ENCODE results near the gene DUSP15.

DNA sequence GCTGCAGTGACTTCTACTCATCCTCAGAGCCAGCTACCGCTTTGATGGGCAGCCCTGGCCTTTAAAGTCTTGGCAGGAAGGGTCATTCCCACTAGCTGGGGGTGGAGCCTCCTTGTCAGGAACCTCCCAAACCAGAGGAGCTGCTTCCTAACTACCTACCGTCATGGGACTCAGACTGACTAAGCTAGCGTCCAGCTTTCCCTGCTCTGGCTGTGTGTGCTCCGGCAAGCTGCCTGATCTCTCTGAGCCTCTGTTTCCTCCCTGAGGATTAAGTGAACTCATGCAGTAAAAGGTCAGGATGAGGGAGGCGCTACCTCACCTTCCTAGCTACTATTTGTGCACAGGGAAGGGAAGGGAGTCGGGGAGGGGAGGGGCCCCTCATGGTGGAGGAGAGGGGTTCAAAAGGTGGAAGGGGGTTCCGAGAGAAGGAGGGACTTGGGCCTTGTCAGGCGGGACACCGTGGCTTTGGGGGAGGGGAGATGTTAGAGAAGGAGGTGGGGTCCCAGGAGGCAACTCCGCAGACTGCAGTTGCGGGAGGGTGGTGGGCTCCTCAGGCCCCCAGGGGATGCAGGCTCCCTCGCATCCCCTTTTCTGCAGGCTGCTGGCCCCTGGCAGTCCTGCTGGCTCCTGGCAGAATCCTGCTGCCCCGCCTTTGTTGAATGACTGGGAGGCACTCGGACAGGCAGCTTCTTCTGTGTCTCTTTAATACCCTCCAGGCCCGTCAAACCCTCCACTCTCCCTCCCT, 9.8 kb downstream of the DUSP15 start:
- TF ChIP-seq, protein P1, sequence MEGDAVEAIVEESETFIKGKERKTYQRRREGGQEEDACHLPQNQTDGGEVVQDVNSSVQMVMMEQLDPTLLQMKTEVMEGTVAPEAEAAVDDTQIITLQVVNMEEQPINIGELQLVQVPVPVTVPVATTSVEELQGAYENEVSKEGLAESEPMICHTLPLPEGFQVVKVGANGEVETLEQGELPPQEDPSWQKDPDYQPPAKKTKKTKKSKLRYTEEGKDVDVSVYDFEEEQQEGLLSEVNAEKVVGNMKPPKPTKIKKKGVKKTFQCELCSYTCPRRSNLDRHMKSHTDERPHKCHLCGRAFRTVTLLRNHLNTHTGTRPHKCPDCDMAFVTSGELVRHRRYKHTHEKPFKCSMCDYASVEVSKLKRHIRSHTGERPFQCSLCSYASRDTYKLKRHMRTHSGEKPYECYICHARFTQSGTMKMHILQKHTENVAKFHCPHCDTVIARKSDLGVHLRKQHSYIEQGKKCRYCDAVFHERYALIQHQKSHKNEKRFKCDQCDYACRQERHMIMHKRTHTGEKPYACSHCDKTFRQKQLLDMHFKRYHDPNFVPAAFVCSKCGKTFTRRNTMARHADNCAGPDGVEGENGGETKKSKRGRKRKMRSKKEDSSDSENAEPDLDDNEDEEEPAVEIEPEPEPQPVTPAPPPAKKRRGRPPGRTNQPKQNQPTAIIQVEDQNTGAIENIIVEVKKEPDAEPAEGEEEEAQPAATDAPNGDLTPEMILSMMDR (conservative IDR thresholded peaks at IDR 0.05): no peak
- TF ChIP-seq ZFX (IDR thresholded peaks at IDR 0.05): no peak

All from C4-2B (cell line).